ENCODE results near the gene PXYLP1.

GRCh38 chr3:141292356-141293058 lies 60.9 kb downstream of the PXYLP1 start:
- TF ChIP-seq CTCF (IDR thresholded peaks at IDR 0.05; ENCODE audit: borderline replicate concordance, extremely low read depth, low read length, poor library complexity, severe bottlenecking) (no peak), EZH2 (IDR thresholded peaks at IDR 0.05; ENCODE audit: borderline replicate concordance, low read depth, low read length, severe bottlenecking) (no peak)

Data from DND-41 (cell line).